Thyroid gland (tissue), 4 donors: ENCODE data around the gene ATXN1.

ENCODE experiments used
- POLR2A ChIP-seq, 2 donors: fragments of 450-650 bp; IDR thresholded peaks; one replicate each; pipeline ENCODE4 v1.6.1; 2017; ENCODE audit warnings: antibody characterized with exemption in 2 of 2, mild to moderate bottlenecking in 2 of 2, moderate library complexity in 1 of 2
- TF ChIP-seq, protein P1 (sequence below), 6 experiments: fragments of 200-600 bp in 3 of 6; fragments of 450-650 bp in 3 of 6; sonication (generic) in 3 of 6; IDR thresholded peaks; one replicate each; pipeline ENCODE4 v1.5.1; 2016 to 2019; ENCODE audit warnings: antibody characterized with exemption in 6 of 6, mild to moderate bottlenecking in 2 of 6, inconsistent platforms in 1 of 6, moderate library complexity in 1 of 6

DNA sequence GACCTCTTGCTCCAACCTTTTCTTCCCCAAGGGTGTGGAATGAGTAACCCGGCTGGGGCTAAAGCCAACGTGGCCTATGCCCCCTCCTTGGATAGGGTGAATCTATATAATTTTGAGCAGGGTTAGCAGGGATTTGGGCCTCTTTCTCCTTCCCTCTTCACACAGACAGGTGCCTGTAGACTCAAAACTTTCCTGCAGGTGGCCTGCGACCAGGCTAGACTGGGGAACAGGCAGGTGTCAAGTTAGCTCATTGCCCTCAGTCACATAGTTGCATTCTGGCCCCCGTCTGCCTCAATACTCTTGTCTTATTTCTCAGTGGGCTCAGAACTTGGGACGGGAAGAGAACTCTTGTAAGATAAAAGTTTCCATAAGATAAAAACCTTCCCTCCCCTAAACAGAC is 243.0 kb downstream of the ATXN1 start:
- TF ChIP-seq, protein P1, sequence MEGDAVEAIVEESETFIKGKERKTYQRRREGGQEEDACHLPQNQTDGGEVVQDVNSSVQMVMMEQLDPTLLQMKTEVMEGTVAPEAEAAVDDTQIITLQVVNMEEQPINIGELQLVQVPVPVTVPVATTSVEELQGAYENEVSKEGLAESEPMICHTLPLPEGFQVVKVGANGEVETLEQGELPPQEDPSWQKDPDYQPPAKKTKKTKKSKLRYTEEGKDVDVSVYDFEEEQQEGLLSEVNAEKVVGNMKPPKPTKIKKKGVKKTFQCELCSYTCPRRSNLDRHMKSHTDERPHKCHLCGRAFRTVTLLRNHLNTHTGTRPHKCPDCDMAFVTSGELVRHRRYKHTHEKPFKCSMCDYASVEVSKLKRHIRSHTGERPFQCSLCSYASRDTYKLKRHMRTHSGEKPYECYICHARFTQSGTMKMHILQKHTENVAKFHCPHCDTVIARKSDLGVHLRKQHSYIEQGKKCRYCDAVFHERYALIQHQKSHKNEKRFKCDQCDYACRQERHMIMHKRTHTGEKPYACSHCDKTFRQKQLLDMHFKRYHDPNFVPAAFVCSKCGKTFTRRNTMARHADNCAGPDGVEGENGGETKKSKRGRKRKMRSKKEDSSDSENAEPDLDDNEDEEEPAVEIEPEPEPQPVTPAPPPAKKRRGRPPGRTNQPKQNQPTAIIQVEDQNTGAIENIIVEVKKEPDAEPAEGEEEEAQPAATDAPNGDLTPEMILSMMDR (IDR thresholded peaks at IDR 0.05): no peak
- no peak for TF ChIP-seq POLR2A (IDR thresholded peaks at IDR 0.05)
